Astrocyte of the cerebellum (primary cell): ENCODE measurements around the gene TTC16.

Source experiments
- DNase-seq: peaks from one replicate; pipeline ENCODE4 v3.0.0-alpha.2; 2011; ENCODE audit warnings: low read depth
- H3K4me3 ChIP-seq: 2 replicates; pipeline ENCODE4 v1.5.1; 2011; ENCODE audit warnings: mild to moderate bottlenecking, low read depth, low read length, moderate library complexity
- in situ Hi-C: cut with HindIII; loops from 2 replicates; pipeline ENCODE4 v1.10.0; 2017; ENCODE audit warnings: low sequenced_read_pairs
- TF ChIP-seq, protein P1 (sequence below): IDR thresholded peaks from 2 replicates; pipeline ENCODE4 v1.5.1; 2012; ENCODE audit warnings: low read length, low read depth, moderate library complexity, mild to moderate bottlenecking; ENCODE audit errors: missing control alignments

Gene TTC16

DNA sequence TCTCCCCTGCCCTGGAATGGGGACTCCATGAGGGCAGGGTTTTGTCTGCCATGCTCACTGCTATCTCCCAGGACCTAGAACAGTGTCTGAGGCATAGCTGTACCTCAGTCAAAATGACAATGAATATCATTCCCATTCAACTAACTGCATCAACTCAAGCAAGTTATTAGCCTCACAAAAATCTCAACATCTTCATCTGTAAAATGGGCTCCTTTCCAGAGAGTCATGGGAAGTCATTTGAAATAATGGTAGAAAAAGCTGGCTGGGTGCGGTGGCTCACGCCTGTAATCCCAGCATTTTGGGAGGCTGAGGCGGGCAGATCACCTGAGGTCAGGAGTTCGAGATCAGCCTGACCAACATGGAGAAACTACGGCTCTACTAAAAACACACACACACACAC, 53.2 kb downstream of the TTC16 start:
- no peak for DNase-seq
- in situ Hi-C loops, result no loop called here
- TF ChIP-seq, protein P1, sequence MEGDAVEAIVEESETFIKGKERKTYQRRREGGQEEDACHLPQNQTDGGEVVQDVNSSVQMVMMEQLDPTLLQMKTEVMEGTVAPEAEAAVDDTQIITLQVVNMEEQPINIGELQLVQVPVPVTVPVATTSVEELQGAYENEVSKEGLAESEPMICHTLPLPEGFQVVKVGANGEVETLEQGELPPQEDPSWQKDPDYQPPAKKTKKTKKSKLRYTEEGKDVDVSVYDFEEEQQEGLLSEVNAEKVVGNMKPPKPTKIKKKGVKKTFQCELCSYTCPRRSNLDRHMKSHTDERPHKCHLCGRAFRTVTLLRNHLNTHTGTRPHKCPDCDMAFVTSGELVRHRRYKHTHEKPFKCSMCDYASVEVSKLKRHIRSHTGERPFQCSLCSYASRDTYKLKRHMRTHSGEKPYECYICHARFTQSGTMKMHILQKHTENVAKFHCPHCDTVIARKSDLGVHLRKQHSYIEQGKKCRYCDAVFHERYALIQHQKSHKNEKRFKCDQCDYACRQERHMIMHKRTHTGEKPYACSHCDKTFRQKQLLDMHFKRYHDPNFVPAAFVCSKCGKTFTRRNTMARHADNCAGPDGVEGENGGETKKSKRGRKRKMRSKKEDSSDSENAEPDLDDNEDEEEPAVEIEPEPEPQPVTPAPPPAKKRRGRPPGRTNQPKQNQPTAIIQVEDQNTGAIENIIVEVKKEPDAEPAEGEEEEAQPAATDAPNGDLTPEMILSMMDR, result no peak
- H3K4me3 ChIP-seq, result no peak overlapping the region

DNA sequence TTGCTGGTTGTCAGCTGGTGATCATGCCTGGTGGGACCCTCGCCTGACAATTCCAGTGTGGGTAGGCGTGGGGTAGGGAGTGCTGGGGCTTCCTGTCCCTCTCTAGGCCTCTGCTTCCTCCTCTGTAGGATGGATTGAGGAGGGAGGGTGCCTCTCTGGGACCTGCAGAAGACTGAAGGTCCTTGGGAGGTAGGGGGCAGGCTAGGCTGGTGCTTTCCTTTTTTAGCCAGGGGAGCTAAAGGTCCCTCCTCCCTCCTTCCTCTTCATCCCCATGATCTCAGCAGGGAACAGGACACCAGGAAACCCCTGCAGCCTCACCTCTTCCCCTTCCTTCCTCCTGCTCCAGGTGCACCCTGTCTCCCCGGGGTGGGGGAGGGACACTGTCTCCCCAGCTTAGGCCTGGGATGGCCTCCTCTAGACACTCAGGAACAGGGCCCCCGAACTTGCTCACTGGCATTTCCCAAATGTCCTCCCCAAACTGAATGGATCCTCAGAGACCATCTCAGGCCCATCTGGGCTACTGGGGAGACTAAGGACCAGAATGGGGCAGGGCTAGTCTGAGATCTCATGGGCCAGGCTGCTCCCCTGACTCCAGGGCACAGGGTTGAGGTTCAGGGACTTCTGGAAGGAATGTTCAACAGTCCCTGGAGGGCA, 54.2 kb downstream of the TTC16 start:
- in situ Hi-C loops, result no loop called here
- no peak overlapping the region for H3K4me3 ChIP-seq
- DNase-seq, result no peak
- TF ChIP-seq, protein P1, result no peak

DNA sequence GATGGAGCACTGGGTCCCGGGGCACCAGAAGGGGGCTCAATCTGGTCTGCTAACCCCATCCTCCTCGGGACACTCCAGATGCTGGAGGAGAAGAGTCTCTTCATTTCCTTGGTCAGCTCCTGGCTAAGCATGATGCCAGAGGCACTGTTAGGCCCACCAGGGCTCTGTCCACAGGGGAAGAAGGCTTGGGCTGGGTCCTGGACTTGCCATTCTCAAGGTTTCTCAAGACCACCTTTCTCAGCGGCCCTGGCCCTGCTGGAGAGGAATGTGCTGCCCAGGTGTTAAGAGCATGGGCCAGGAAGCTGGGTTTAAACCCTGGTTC, 54.7 kb downstream of the TTC16 start:
- peak overlapping the region; percentile 38 for H3K4me3 ChIP-seq
- TF ChIP-seq, protein P1, result no peak
- DNase-seq, result no peak
- in situ Hi-C loops, result no loop called here

DNA sequence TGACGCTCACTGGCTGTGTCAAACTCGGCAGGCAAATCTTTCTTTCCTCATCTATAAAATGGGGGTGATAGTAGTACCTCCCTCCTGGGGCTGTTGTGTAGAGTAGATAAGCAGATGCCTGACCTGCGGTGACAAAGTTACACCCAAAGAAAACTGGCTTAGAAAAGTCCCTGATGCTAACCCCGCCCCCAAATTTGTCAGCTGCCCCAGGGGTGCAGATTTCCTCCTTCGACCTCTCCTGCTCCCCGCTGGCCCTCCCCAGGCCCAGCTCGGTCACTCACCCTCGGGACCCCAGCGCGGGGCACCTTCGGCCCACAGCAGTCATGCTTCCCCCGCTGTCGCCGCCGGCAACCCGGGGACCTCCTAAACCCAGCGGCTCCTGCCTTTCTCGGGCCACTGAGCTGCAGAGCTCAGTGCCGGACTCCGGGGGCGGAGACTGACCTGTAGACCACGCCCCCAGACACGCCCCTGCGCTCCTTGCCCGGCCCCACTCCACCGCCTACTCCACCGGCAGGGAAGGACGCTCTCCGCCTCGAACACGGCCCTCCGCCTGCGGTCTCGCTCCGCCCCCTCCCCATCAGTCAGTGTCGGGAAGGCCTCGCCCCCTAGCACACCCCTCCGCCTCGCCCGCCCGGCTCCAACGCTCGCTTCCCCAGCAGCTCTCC, 55.2 kb downstream of the TTC16 start:
- H3K4me3 ChIP-seq, result peak overlapping the region; percentile 38
- DNase-seq, result peak; percentile 91
- TF ChIP-seq, protein P1, result no peak
- in situ Hi-C loops, result no loop called here

DNA sequence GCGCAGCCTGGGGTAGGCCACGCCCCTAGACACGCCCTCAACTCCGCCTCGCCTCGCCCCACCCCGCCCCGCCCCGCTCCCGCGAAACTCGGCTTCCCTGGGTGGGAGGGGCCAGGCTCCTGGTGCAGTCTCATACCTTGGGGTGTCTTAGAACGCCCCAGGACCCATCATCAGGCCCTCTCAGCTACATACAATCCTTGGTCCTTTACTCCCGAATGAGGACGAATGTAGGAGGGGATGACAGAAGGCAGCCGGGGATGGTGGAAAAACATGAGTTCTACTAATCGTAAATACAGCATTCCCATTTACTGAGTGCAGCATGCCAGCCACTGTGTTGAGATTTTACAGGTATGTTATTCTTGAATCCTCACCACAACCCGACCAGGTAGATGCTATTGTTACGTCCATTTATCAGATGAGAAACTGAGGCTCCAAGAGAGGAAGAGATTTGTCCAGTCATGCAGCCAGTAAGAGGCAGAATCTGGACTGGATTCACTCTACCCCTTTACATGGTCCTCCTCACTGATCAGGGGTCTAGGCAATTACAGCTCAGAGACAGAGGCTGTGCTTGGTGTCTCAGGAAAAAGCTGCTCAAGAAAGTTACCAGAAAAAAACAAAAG, 55.8 kb downstream of the TTC16 start:
- TF ChIP-seq, protein P1, result no peak

DNA sequence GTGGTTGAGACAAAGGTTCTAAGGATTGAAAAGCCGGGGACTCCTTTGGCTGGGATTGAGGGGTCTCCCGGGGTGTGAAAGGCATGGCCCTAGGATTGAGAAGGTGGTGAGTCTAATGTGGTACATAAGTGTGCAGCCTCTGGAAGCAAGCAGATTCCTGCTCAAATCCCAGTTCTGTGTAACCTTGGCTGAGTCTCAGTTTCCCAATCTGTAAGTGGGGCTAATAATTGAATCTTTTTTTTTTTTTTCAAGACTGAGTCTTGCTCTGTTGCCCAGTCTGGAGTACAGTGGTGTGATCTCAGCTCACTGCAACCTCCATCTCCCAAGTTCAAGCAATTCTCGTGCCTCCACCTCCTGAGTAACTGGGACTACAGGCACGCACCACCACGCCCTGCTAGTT, 56.7 kb downstream of the TTC16 start:
- in situ Hi-C loops, result no loop called here
- DNase-seq, result no peak
- TF ChIP-seq, protein P1, result no peak
- no peak overlapping the region for H3K4me3 ChIP-seq

More for the DNA sequence above, 55.8 kb downstream of the TTC16 start:
- peak overlapping the region; percentile 38 for H3K4me3 ChIP-seq
- in situ Hi-C loops, result no loop called here
- no peak for DNase-seq
